ENCODE data around the gene VEGFB. TPM values are rescaled to one million over a fixed set of nuclear protein-coding genes. Genes with fewer than 3 reads are reported as not detected.
A peak's percentile ranks its signal among the peaks of the same experiment; 100 is the strongest.

VEGFB gene
- total and polyA plus RNA-seq, 2 donors (not counting 1 experiment from before 2014, with no cell fraction given) = 25.3 to 27.9 TPM

GRCh38 chr11:64251016-64251752 is 16.8 kb downstream of the VEGFB start, which contains the start of gene PLCB3:
PLCB3 (plus strand) TSS chr11:64251530; CDS start chr11:64251650, 120 bp downstream.
- no peaks in the 10 kb centered on the region for H3K27me3 ChIP-seq (ENCODE audit: control insufficient read depth, insufficient read depth, low read length)
- H3K9me3 ChIP-seq (ENCODE audit: control insufficient read depth, insufficient read depth, low read depth, low read length) = no peaks in the 10 kb centered on the region
- H3K4me1 ChIP-seq (ENCODE audit: control insufficient read depth, extremely low read depth, insufficient read depth, low read length) = peaks cover 8% of the 10 kb centered on the region
- H3K79me2 ChIP-seq (ENCODE audit: control insufficient read depth, insufficient read depth, low read length) = peaks cover 25% of the 10 kb centered on the region
- peak within 1 kb of the TSS; percentile 63 for H3K27ac ChIP-seq (ENCODE audit: insufficient read depth, low read length)
- peak within 1 kb of the TSS; percentile 57 for H2AFZ ChIP-seq (ENCODE audit: low read length)
- H3K4me3 ChIP-seq (replicated peaks in 1 of 4; ENCODE audit: control extremely low read depth in 1 of 4, insufficient read depth in 1 of 4, low read depth in 3 of 4, low read length in 4 of 4) = peak within 1 kb of the TSS; percentile 79 to 98 (median 88)
- no peaks in the 10 kb centered on the region for H4K20me1 ChIP-seq (ENCODE audit: control insufficient read depth, extremely low read depth, insufficient read depth, low read length)
- H3K4me2 ChIP-seq (ENCODE audit: extremely low read depth, insufficient read depth, low read length) = peak within 1 kb of the TSS; percentile 92
- H3K9ac ChIP-seq (ENCODE audit: insufficient read depth, low read length) = peak within 1 kb of the TSS; percentile 76
- peaks cover 10% of the 10 kb centered on the region for H3K36me3 ChIP-seq (ENCODE audit: control insufficient read depth, insufficient read depth, low read length)
- DNase-seq (ENCODE audit: low read depth in 2 of 2) = peak; percentile 12 to 38
- TF ChIP-seq CTCF (conservative IDR thresholded peaks at IDR 0.05 in 1 of 2, IDR thresholded peaks at IDR 0.05 in 1 of 2; ENCODE audit: low read depth in 1 of 2, low read length in 2 of 2) (peak; percentile 13 to 31), EZH2 (IDR thresholded peaks at IDR 0.05; ENCODE audit: low read length, missing control alignments) (no peak)

GRCh38 chr11:64251753-64252002 is 17.3 kb downstream of the VEGFB start:
- Histone ChIP-seq H3K9me3 (ENCODE audit: control insufficient read depth, insufficient read depth, low read depth, low read length) (no peaks in the 10 kb centered on the region), H2AFZ (ENCODE audit: low read length) (no peak overlapping the region), H3K36me3 (ENCODE audit: control insufficient read depth, insufficient read depth, low read length) (peaks cover 14% of the 10 kb centered on the region), H3K79me2 (ENCODE audit: control insufficient read depth, insufficient read depth, low read length) (peaks cover 24% of the 10 kb centered on the region), H3K4me1 (ENCODE audit: control insufficient read depth, extremely low read depth, insufficient read depth, low read length) (peaks cover 8% of the 10 kb centered on the region), H3K9ac (ENCODE audit: insufficient read depth, low read length) (peak overlapping the region; percentile 76), H3K27ac (ENCODE audit: insufficient read depth, low read length) (peak overlapping the region; percentile 63), H3K4me3 (replicated peaks in 1 of 4; ENCODE audit: control extremely low read depth in 1 of 4, insufficient read depth in 1 of 4, low read depth in 3 of 4, low read length in 4 of 4) (peak overlapping the region; percentile 79 to 98 (median 88)), H3K4me2 (ENCODE audit: extremely low read depth, insufficient read depth, low read length) (peak overlapping the region; percentile 92), H3K27me3 (ENCODE audit: control insufficient read depth, insufficient read depth, low read length) (no peaks in the 10 kb centered on the region), H4K20me1 (ENCODE audit: control insufficient read depth, extremely low read depth, insufficient read depth, low read length) (no peaks in the 10 kb centered on the region)
- DNase-seq (ENCODE audit: low read depth in 2 of 2) = no peak
- TF ChIP-seq EZH2 (IDR thresholded peaks at IDR 0.05; ENCODE audit: low read length, missing control alignments) (no peak), CTCF (conservative IDR thresholded peaks at IDR 0.05 in 1 of 2, IDR thresholded peaks at IDR 0.05 in 1 of 2; ENCODE audit: low read depth in 1 of 2, low read length in 2 of 2) (no peak)

- no peaks in the 10 kb centered on the region for H4K20me1 ChIP-seq (ENCODE audit: control insufficient read depth, extremely low read depth, insufficient read depth, low read length)
These were observed 17.9 kb downstream of the VEGFB start for GRCh38 chr11:64252003-64252872.

More at GRCh38 chr11:64252003-64252872, 17.9 kb downstream of the VEGFB start:
- DNase-seq (ENCODE audit: low read depth in 2 of 2) = peak; percentile 25
- H3K9ac ChIP-seq (ENCODE audit: insufficient read depth, low read length) = peak overlapping the region; percentile 76
- no peak overlapping the region for H2AFZ ChIP-seq (ENCODE audit: low read length)
- H3K9me3 ChIP-seq (ENCODE audit: control insufficient read depth, insufficient read depth, low read depth, low read length) = no peaks in the 10 kb centered on the region
- H3K27me3 ChIP-seq (ENCODE audit: control insufficient read depth, insufficient read depth, low read length) = no peaks in the 10 kb centered on the region
- H3K27ac ChIP-seq (ENCODE audit: insufficient read depth, low read length) = peak overlapping the region; percentile 63
- peaks cover 14% of the 10 kb centered on the region for H3K36me3 ChIP-seq (ENCODE audit: control insufficient read depth, insufficient read depth, low read length)
- H3K4me3 ChIP-seq (replicated peaks in 1 of 4; ENCODE audit: control extremely low read depth in 1 of 4, insufficient read depth in 1 of 4, low read depth in 3 of 4, low read length in 4 of 4) = peak overlapping the region; percentile 79 to 98 (median 88)
- TF ChIP-seq EZH2 (IDR thresholded peaks at IDR 0.05; ENCODE audit: low read length, missing control alignments) (no peak), CTCF (conservative IDR thresholded peaks at IDR 0.05 in 1 of 2, IDR thresholded peaks at IDR 0.05 in 1 of 2; ENCODE audit: low read depth in 1 of 2, low read length in 2 of 2) (peak; percentile 42 to 44)
- peak overlapping the region; percentile 92 for H3K4me2 ChIP-seq (ENCODE audit: extremely low read depth, insufficient read depth, low read length)
- peaks cover 8% of the 10 kb centered on the region for H3K4me1 ChIP-seq (ENCODE audit: control insufficient read depth, extremely low read depth, insufficient read depth, low read length)
- peaks cover 24% of the 10 kb centered on the region for H3K79me2 ChIP-seq (ENCODE audit: control insufficient read depth, insufficient read depth, low read length)

All from fibroblast of lung (primary cell).